ENCODE results near the gene MVD. TPM values are rescaled to one million over a fixed set of nuclear protein-coding genes. Genes with fewer than 3 reads are reported as not detected.

Gene MVD
- total and polyA plus RNA-seq, 2 of the 13 experiments (the other 11 are each of a cell fraction or from before 2014, with no cell fraction given), result 28.1 to 187 TPM

GRCh38 chr16:88649195-88649923 is 13.5 kb downstream of the MVD start (continued):
- TF ChIP-seq ZNF329 (CRISPR knock-in tag; IDR thresholded peaks at IDR 0.05; ENCODE audit: low read depth), result no peak
- TF ChIP-seq RXRA (CRISPR knock-in tag; IDR thresholded peaks at IDR 0.05), result peak; percentile 26
- no peak for TF ChIP-seq ZNF451 (CRISPR knock-in tag; IDR thresholded peaks at IDR 0.05)
- TF ChIP-seq GATAD1 (CRISPR knock-in tag; IDR thresholded peaks at IDR 0.05), result no peak; the same call in 1 of the 2 replicates
- TF ChIP-seq, protein P1, sequence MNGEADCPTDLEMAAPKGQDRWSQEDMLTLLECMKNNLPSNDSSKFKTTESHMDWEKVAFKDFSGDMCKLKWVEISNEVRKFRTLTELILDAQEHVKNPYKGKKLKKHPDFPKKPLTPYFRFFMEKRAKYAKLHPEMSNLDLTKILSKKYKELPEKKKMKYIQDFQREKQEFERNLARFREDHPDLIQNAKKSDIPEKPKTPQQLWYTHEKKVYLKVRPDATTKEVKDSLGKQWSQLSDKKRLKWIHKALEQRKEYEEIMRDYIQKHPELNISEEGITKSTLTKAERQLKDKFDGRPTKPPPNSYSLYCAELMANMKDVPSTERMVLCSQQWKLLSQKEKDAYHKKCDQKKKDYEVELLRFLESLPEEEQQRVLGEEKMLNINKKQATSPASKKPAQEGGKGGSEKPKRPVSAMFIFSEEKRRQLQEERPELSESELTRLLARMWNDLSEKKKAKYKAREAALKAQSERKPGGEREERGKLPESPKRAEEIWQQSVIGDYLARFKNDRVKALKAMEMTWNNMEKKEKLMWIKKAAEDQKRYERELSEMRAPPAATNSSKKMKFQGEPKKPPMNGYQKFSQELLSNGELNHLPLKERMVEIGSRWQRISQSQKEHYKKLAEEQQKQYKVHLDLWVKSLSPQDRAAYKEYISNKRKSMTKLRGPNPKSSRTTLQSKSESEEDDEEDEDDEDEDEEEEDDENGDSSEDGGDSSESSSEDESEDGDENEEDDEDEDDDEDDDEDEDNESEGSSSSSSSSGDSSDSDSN (CRISPR knock-in tag; IDR thresholded peaks at IDR 0.05), result 0 out of 2 replicates have a peak, but pooled peaks have one; percentile 22
- TF ChIP-seq JUND (CRISPR knock-in tag; IDR thresholded peaks at IDR 0.05), result no peak
- TF ChIP-seq FOXO4 (CRISPR knock-in tag; conservative IDR thresholded peaks at IDR 0.05), result no peak
- TF ChIP-seq AHDC1 (CRISPR knock-in tag; IDR thresholded peaks at IDR 0.05; ENCODE audit: borderline replicate concordance), result no peak
- TF ChIP-seq BCLAF1 (IDR thresholded peaks at IDR 0.05), result no peak
- no peak for TF ChIP-seq CEBPZ (IDR thresholded peaks at IDR 0.05; ENCODE audit: low read length)
- TF ChIP-seq HMG20B (CRISPR knock-in tag; conservative IDR thresholded peaks at IDR 0.05), result no peak
- no peak for TF ChIP-seq BRCA1 (CRISPR knock-in tag; IDR thresholded peaks at IDR 0.05)
- TF ChIP-seq ZNF3 (CRISPR knock-in tag; IDR thresholded peaks at IDR 0.05), result no peak

All from HepG2 (cell line).